Keratinocyte (primary cell): ENCODE results near the gene RNASE8.

ENCODE experiments used
- EZH2 ChIP-seq: IDR thresholded peaks from one replicate; pipeline ENCODE4 v1.6.1; 2012; ENCODE audit warnings: inconsistent platforms, mild to moderate bottlenecking, low read length, moderate library complexity
- TF ChIP-seq, protein P1 (sequence below), 3 experiments: IDR thresholded peaks in 1 of 3; conservative IDR thresholded peaks in 1 of 3; optimal IDR thresholded peaks in 1 of 3; 2 replicates in 2 of 3; 3 replicates in 1 of 3; pipeline versions ENCODE3 to v1.5.1; 2011; ENCODE audit warnings: low read length in 3 of 3, mild to moderate bottlenecking in 3 of 3, moderate library complexity in 2 of 3, control low read depth in 1 of 3, inconsistent platforms in 1 of 3; ENCODE audit not compliant: insufficient read depth in 2 of 3; ENCODE audit errors: extremely low read depth in 1 of 3

DNA sequence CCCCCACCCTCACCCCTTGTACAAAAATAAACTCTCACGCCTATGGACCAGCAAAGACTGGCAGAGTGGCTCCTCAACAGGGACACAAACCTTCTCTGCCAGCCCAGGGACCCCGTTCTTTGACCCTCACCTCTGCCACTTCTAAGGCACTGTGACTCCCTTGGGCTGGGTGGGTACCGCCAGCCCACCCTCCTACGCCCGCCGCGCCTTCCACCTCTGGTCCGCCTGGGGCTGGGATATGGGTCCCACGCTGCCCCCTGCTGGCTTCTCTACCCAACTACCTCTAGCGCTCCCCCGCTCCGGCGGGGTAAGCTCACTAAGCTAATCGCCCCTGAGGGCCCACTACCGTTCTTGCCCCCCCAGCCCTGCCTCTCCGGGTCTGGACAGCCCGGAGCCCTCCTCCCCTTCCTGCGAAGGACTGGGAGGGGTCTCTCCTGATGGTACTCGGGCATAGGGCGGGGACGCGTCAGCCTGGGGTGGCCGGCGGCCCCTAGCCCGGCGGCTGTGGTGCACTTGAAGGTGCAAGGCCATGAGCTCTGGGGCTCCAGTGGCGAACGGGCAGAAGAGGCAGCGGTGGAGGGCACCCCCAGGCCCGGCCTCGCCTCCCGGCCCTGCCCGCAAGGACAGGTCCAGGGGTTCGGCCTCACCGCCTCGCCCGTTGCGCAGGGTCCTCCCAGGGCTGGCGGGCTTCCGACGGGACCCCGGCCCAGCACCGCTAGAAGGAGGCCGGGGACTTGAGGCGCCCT, 32.7 kb downstream of the RNASE8 start:
- TF ChIP-seq, protein P1, sequence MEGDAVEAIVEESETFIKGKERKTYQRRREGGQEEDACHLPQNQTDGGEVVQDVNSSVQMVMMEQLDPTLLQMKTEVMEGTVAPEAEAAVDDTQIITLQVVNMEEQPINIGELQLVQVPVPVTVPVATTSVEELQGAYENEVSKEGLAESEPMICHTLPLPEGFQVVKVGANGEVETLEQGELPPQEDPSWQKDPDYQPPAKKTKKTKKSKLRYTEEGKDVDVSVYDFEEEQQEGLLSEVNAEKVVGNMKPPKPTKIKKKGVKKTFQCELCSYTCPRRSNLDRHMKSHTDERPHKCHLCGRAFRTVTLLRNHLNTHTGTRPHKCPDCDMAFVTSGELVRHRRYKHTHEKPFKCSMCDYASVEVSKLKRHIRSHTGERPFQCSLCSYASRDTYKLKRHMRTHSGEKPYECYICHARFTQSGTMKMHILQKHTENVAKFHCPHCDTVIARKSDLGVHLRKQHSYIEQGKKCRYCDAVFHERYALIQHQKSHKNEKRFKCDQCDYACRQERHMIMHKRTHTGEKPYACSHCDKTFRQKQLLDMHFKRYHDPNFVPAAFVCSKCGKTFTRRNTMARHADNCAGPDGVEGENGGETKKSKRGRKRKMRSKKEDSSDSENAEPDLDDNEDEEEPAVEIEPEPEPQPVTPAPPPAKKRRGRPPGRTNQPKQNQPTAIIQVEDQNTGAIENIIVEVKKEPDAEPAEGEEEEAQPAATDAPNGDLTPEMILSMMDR (optimal IDR thresholded peaks at IDR 0.05 in 1 of 3, IDR thresholded peaks at IDR 0.05 in 1 of 3, conservative IDR thresholded peaks at IDR 0.05 in 1 of 3; ENCODE audit: extremely low read depth in 1 of 3, insufficient read depth in 2 of 3, low read length in 3 of 3) = peak; percentile 48 to 59 (median 50)
- no peak for TF ChIP-seq EZH2
